WERI-Rb-1 (cell line): Measurements from ENCODE around the gene C4orf51.
A peak's percentile ranks its signal among the peaks of the same experiment; 100 is the strongest.

Experiments
- DNase-seq: peaks from one replicate; pipeline ENCODE4 v3.0.0-alpha.2; 2020
- H3K27ac ChIP-seq: fragments of 250-450 bp; sonication (Bioruptor Pico); 2 replicates; pipeline ENCODE4 v1.5.1; 2020; ENCODE audit warnings: mild to moderate bottlenecking, moderate library complexity
- H3K27me3 ChIP-seq: fragments of 250-450 bp; sonication (Bioruptor Pico); 2 replicates; pipeline ENCODE4 v1.5.1; 2021; ENCODE audit warnings: mild to moderate bottlenecking, low read depth, moderate library complexity; ENCODE audit not compliant: insufficient read depth, severe bottlenecking
- H3K36me3 ChIP-seq: fragments of 250-450 bp; sonication (Bioruptor Pico); 2 replicates; pipeline ENCODE4 v1.5.1; 2020; ENCODE audit warnings: mild to moderate bottlenecking, moderate library complexity
- H3K4me3 ChIP-seq: 2 replicates; pipeline ENCODE4 v1.5.1; 2011; ENCODE audit warnings: low read depth, mild to moderate bottlenecking, control low read depth, low read length
- H3K9me3 ChIP-seq: fragments of 250-450 bp; sonication (Bioruptor Pico); 2 replicates; pipeline ENCODE4 v1.5.1; 2021; ENCODE audit warnings: mild to moderate bottlenecking, moderate library complexity; ENCODE audit not compliant: severe bottlenecking
- TF ChIP-seq, protein P1 (sequence below): IDR thresholded peaks from 2 replicates; pipeline ENCODE4 v1.5.1; 2011; ENCODE audit warnings: low read depth, mild to moderate bottlenecking, control low read depth, inconsistent platforms, low read length

C4orf51 gene

GRCh38 chr4:145722561-145722960, 42.6 kb downstream of the C4orf51 start:
- TF ChIP-seq, protein P1, sequence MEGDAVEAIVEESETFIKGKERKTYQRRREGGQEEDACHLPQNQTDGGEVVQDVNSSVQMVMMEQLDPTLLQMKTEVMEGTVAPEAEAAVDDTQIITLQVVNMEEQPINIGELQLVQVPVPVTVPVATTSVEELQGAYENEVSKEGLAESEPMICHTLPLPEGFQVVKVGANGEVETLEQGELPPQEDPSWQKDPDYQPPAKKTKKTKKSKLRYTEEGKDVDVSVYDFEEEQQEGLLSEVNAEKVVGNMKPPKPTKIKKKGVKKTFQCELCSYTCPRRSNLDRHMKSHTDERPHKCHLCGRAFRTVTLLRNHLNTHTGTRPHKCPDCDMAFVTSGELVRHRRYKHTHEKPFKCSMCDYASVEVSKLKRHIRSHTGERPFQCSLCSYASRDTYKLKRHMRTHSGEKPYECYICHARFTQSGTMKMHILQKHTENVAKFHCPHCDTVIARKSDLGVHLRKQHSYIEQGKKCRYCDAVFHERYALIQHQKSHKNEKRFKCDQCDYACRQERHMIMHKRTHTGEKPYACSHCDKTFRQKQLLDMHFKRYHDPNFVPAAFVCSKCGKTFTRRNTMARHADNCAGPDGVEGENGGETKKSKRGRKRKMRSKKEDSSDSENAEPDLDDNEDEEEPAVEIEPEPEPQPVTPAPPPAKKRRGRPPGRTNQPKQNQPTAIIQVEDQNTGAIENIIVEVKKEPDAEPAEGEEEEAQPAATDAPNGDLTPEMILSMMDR: no peak
- no peaks in the 10 kb centered on the region for H3K36me3 ChIP-seq
- H3K4me3 ChIP-seq: no peak overlapping the region
- no peaks in the 10 kb centered on the region for H3K9me3 ChIP-seq
- no peak overlapping the region for H3K27ac ChIP-seq
- no peaks in the 10 kb centered on the region for H3K27me3 ChIP-seq
- no peak for DNase-seq

GRCh38 chr4:145723336-145723735, 43.4 kb downstream of the C4orf51 start:
- no peaks in the 10 kb centered on the region for H3K9me3 ChIP-seq
- no peak overlapping the region for H3K27ac ChIP-seq
- no peaks in the 10 kb centered on the region for H3K27me3 ChIP-seq
- H3K36me3 ChIP-seq: no peaks in the 10 kb centered on the region
- no peak overlapping the region for H3K4me3 ChIP-seq
- TF ChIP-seq, protein P1: no peak
- DNase-seq: no peak

DNA sequence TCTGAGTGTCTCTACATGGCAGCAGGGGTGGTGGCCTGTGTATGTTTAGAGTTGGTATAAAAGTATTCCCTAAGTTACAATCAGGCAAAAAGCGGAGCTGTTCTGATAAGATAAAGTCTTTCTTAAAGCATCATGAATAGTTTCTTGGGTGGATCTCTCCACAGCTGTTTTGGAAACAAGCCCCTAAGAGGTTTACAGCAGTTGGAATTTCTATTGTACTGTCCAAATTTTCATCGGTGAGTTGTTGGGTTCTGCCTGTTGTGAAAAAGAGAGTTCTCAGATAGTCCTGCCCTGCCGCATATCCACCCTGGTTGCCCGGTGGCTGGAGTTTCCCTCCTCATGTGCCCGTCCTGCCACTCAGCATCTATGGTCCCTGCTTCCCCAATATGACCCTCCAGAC, 50.1 kb downstream of the C4orf51 start:
- H3K9me3 ChIP-seq: no peaks in the 10 kb centered on the region
- H3K27ac ChIP-seq: no peak overlapping the region
- no peaks in the 10 kb centered on the region for H3K36me3 ChIP-seq
- no peak overlapping the region for H3K4me3 ChIP-seq
- no peak for DNase-seq
- TF ChIP-seq, protein P1: no peak
- no peaks in the 10 kb centered on the region for H3K27me3 ChIP-seq

GRCh38 chr4:145731028-145731427, 51.1 kb downstream of the C4orf51 start:
- H3K36me3 ChIP-seq: no peaks in the 10 kb centered on the region
- TF ChIP-seq, protein P1: no peak
- no peak overlapping the region for H3K27ac ChIP-seq
- no peaks in the 10 kb centered on the region for H3K27me3 ChIP-seq
- no peak for DNase-seq
- H3K4me3 ChIP-seq: no peak overlapping the region
- H3K9me3 ChIP-seq: no peaks in the 10 kb centered on the region

DNA sequence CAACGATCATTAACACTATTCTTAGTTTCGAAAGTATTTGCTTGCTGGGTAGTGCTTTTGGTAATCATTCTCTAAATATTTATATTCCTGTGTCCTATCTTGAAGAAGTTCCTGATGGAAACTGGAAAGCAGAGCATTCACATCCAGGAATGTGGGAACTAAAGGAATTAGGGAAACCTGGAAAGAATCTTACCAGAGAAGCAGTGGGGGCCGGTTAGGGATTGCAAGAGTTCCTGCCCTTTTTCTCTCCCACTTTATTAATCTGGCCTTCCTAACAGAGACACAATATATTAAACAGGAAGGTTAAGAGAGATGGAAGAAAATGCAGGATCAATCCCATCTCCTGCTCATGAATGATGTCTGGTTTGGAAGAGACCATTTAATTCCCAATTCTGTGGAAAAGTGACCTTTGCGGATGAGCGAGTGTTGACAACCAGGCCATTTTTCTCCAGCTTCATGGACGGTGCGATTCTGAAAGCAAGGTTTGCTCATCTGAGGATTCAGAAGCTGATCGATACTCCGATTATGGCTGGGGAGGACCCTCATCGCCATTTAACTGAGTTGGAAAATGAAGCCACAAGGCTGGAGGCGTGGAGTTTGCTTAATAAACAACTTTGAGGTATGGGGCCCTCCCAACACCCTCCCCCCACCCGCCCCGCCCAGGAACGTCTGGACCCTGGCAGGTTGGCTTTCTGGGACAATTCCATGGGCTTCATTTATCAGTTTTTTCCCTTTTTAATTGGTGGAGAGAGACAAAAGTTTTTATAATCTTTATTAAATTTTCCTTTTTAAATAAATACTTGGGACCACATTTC, 52.3 kb downstream of the C4orf51 start:
- Histone ChIP-seq H3K27ac (peak overlapping the region; percentile 99), H3K9me3 (no peaks in the 10 kb centered on the region), H3K27me3 (no peaks in the 10 kb centered on the region), H3K36me3 (no peaks in the 10 kb centered on the region), H3K4me3 (peak overlapping the region; percentile 61)
- TF ChIP-seq, protein P1: no peak
- DNase-seq: no peak
